IMR-90 (cell line): ENCODE results near the gene FAR2. TPM values are rescaled to one million over a fixed set of nuclear protein-coding genes. Genes with fewer than 3 reads are reported as not detected.

ENCODE experiments used
- ATAC-seq: fragments of 200-7000 bp; cut with Tn5 transposase; 2 replicates; pipeline ENCODE4 v1.9.1; 2020; ENCODE audit warnings: low read depth, mild to moderate bottlenecking, moderate library complexity
- BruUV-seq: library from RNA; stranded (reverse); fragments of 400-500 nt; replicated peaks from 2 replicates; lab custom pipeline; 2021; lab: Mats Ljungman, UMichigan
- CTCF ChIA-PET: fragments of 300-600 bp; formaldehyde crosslinking; extraction: SDS; loops from one replicate; lab custom pipeline; 2021; ENCODE audit warnings: antibody characterized with exemption; lab: Yijun Ruan, JAX
- POLR2A ChIA-PET: fragments of 300-600 bp; sonication (Branson Sonifier 250); formaldehyde crosslinking; loops from one replicate; lab custom pipeline; 2022; ENCODE audit warnings: antibody characterized with exemption; ENCODE audit not compliant: unreplicated experiment; lab: Charles Lee
- DNase-seq: peaks from one replicate; pipeline ENCODE4 v3.0.0; 2013
- H2AFZ ChIP-seq: replicated peaks from 2 replicates; pipeline ENCODE3; 2013; ENCODE audit warnings: low read length, mild to moderate bottlenecking; ENCODE audit not compliant: poor library complexity
- H2AK5ac ChIP-seq: 2 replicates; pipeline ENCODE4 v1.6.1; 2013; ENCODE audit warnings: low read depth, low read length, inconsistent platforms
- H2AK9ac ChIP-seq: replicated peaks from 2 replicates; pipeline ENCODE3; 2013; ENCODE audit warnings: mild to moderate bottlenecking, low read depth, low read length, moderate library complexity; ENCODE audit not compliant: poor library complexity
- H2BK120ac ChIP-seq: 2 replicates; pipeline ENCODE4 v1.6.1; 2013; ENCODE audit warnings: low read depth, low read length, inconsistent platforms
- H2BK15ac ChIP-seq: 3 replicates; pipeline ENCODE4 v1.6.1; 2013; ENCODE audit warnings: low read depth, low read length, inconsistent platforms
- H2BK20ac ChIP-seq: 2 replicates; pipeline ENCODE4 v1.6.1; 2013; ENCODE audit warnings: low read depth, mild to moderate bottlenecking, inconsistent platforms, low read length, moderate library complexity
- H2BK5ac ChIP-seq: 2 replicates; pipeline ENCODE4 v1.6.1; 2013; ENCODE audit warnings: mild to moderate bottlenecking, low read depth, low read length, inconsistent platforms; ENCODE audit not compliant: poor library complexity, severe bottlenecking
- H3K14ac ChIP-seq: replicated peaks from 2 replicates; pipeline ENCODE4 v1.6.1; 2013; ENCODE audit warnings: low read depth, low read length, inconsistent platforms
- H3K18ac ChIP-seq: 2 replicates; pipeline ENCODE4 v1.6.1; 2013; ENCODE audit warnings: low read depth, low read length, control low read depth
- H3K23ac ChIP-seq: 2 replicates; pipeline ENCODE4 v1.6.1; 2013; ENCODE audit warnings: low read depth, low read length, inconsistent platforms
- H3K27ac ChIP-seq: 2 replicates; pipeline ENCODE4 v1.5.1; 2013; ENCODE audit warnings: mild to moderate bottlenecking, control low read depth, low read length; ENCODE audit not compliant: insufficient read depth
- H3K27me3 ChIP-seq: 2 replicates; pipeline ENCODE4 v1.6.1; 2013; ENCODE audit warnings: low read length; ENCODE audit not compliant: control insufficient read depth, insufficient read depth
- H3K36me3 ChIP-seq: 2 replicates; pipeline ENCODE4 v1.6.1; 2013; ENCODE audit warnings: low read length, mixed read lengths; ENCODE audit not compliant: control insufficient read depth, insufficient read depth
- H3K4ac ChIP-seq: 2 replicates; pipeline ENCODE4 v1.6.1; 2013; ENCODE audit warnings: low read depth, low read length, inconsistent platforms
- H3K4me1 ChIP-seq: 2 replicates; pipeline ENCODE4 v1.6.1; 2013; ENCODE audit warnings: low read length, mixed read lengths; ENCODE audit not compliant: control insufficient read depth, insufficient read depth
- H3K4me2 ChIP-seq: 2 replicates; pipeline ENCODE4 v1.6.1; 2013; ENCODE audit warnings: low read depth, mild to moderate bottlenecking, control low read depth, low read length, moderate library complexity
- H3K4me3 ChIP-seq: 2 replicates; pipeline ENCODE4 v1.5.1; 2013; ENCODE audit warnings: low read depth, mild to moderate bottlenecking, control low read depth, low read length, moderate library complexity; ENCODE audit not compliant: insufficient read depth
- H3K56ac ChIP-seq: 2 replicates; pipeline ENCODE4 v1.6.1; 2013; ENCODE audit warnings: low read length, inconsistent platforms; ENCODE audit not compliant: insufficient read depth; ENCODE audit errors: extremely low read depth
- H3K79me1 ChIP-seq, 2 experiments: 2 replicates each; pipeline ENCODE4 v1.6.1; 2013; ENCODE audit warnings: low read length in 2 of 2, inconsistent platforms in 1 of 2, low read depth in 1 of 2
- H3K9ac ChIP-seq: 2 replicates; pipeline ENCODE4 v1.6.1; 2013; ENCODE audit warnings: low read depth, low read length, control low read depth
- H3K9me1 ChIP-seq: 2 replicates; pipeline ENCODE4 v1.6.1; 2013; ENCODE audit warnings: low read length, inconsistent platforms; ENCODE audit not compliant: insufficient read depth
- H3K9me3 ChIP-seq: 2 replicates; pipeline ENCODE4 v1.6.1; 2013; ENCODE audit warnings: low read length; ENCODE audit not compliant: control insufficient read depth, insufficient read depth
- H4K20me1 ChIP-seq: 2 replicates; pipeline ENCODE4 v1.6.1; 2013; ENCODE audit warnings: low read length, inconsistent platforms; ENCODE audit not compliant: insufficient read depth
- H4K5ac ChIP-seq: 2 replicates; pipeline ENCODE4 v1.6.1; 2013; ENCODE audit warnings: mild to moderate bottlenecking, low read depth, low read length, control low read depth
- H4K8ac ChIP-seq, 2 experiments: 2 replicates each; pipeline ENCODE4 v1.6.1; 2013; ENCODE audit warnings: low read depth in 2 of 2, low read length in 2 of 2, control low read depth in 1 of 2, inconsistent platforms in 1 of 2
- H4K91ac ChIP-seq: 2 replicates; pipeline ENCODE4 v1.6.1; 2013; ENCODE audit warnings: low read depth, low read length, inconsistent platforms; ENCODE audit not compliant: insufficient read depth
- FOS ChIP-seq: fragments of 150-350 bp; IDR thresholded peaks from 2 replicates; pipeline ENCODE4 v1.6.1; 2016; ENCODE audit warnings: low read depth, low read length
- NFE2L2 ChIP-seq: fragments of 150-350 bp; IDR thresholded peaks from 2 replicates; pipeline ENCODE4 v1.6.1; 2016; ENCODE audit warnings: low read depth, mild to moderate bottlenecking, low read length
- WGBS, 2 experiments: methylation state at CpG; one replicate each; pipeline versions ENCODE4 v1.1.5 to v1.1.7; 2013; ENCODE audit warnings: missing lambda C conversion rate in 2 of 2; ENCODE audit not compliant: insufficient read length in 1 of 2; ENCODE audit errors: extremely low coverage in 2 of 2; 5-methylcytosine and 5-hydroxymethylcytosine counted together
- dilution Hi-C: fragments of 300-500 bp; cut with HindIII; formaldehyde crosslinking; loops from one replicate; pipeline ENCODE4 v1.14.3; 2018; ENCODE audit warnings: low sequenced_read_pairs; ENCODE audit not compliant: unreplicated experiment
- in situ Hi-C: fragments of 300-500 bp; cut with MboI; formaldehyde crosslinking; loops from 3 replicates; pipeline ENCODE4 v1.14.3; 2019; ENCODE audit warnings: low sequenced_read_pairs, inconsistent platforms, mixed read lengths
- intact Hi-C: fragments of 100-400 bp; cut with micrococcal nuclease; formaldehyde crosslinking; loops from 2 replicates; pipeline ENCODE4 v1.10.0; 2022
- polyA plus RNA-seq, 3 experiments: library from polyadenylated mRNA; depleted of rRNA; stranded (reverse); fragments of >200 nt; gene quantifications; 2 replicates each; pipeline ENCODE4 v1.2.3, GENCODE V29; 2012; ENCODE audit warnings: low replicate concordance in 1 of 3
- total RNA-seq: library from RNA; depleted of rRNA; stranded (reverse); fragments of >200 nt; gene quantifications from 2 replicates; pipeline ENCODE4 v1.2.3, GENCODE V29; 2012
- TF ChIP-seq, protein P1 (sequence below): fragments of 150-350 bp; IDR thresholded peaks from 2 replicates; pipeline ENCODE4 v1.6.1; 2017; ENCODE audit warnings: mild to moderate bottlenecking, antibody characterized with exemption, low read length, low read depth

FAR2 gene
- total and polyA plus RNA-seq, 2 of the 4 experiments (the other 2 are of a cell fraction): 1.1 to 2.0 TPM

DNA sequence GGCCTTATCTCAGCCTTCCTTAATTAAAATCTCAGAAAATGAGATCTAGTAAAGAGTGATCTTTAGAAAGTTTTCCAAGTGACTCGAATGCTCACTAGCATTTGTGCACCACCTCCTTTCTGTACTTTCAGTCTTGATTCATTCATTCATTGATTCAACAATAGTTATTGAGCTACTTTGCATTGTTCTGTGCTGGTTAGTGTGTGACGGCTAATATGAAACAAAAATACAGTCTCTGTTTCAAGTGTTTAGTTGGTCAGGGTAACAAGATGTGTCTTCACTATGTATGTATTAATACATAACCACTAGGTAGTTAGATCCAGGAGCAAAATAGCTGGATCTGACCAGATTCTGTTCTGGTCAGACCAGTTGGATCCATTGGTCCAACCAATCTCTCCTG, 100.9 kb downstream of the FAR2 start:
- H2BK20ac ChIP-seq: no peak overlapping the region
- no peaks in the 10 kb centered on the region for H4K20me1 ChIP-seq
- H3K4ac ChIP-seq: no peak overlapping the region
- no peak overlapping the region for H4K91ac ChIP-seq
- no peak overlapping the region for H2AFZ ChIP-seq
- TF ChIP-seq FOS (no peak), NFE2L2 (no peak)
- TF ChIP-seq, protein P1, sequence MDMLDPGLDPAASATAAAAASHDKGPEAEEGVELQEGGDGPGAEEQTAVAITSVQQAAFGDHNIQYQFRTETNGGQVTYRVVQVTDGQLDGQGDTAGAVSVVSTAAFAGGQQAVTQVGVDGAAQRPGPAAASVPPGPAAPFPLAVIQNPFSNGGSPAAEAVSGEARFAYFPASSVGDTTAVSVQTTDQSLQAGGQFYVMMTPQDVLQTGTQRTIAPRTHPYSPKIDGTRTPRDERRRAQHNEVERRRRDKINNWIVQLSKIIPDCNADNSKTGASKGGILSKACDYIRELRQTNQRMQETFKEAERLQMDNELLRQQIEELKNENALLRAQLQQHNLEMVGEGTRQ: no peak
- H3K18ac ChIP-seq: no peak overlapping the region
- H3K56ac ChIP-seq: no peak overlapping the region
- no peaks in the 10 kb centered on the region for H3K36me3 ChIP-seq
- no peak for DNase-seq
- dilution Hi-C loops (no loop called here), in situ Hi-C loops (no loop called here), intact Hi-C loops (no loop called here)
- no peak overlapping the region for H3K14ac ChIP-seq
- no peaks in the 10 kb centered on the region for H3K4me1 ChIP-seq
- H3K79me1 ChIP-seq: no peaks in the 10 kb centered on the region
- POLR2A ChIA-PET: no interaction called here
- H2AK9ac ChIP-seq: no peak overlapping the region
- H3K4me3 ChIP-seq: no peak overlapping the region
- no peak overlapping the region for H3K23ac ChIP-seq
- no peak overlapping the region for H2BK15ac ChIP-seq
- CTCF ChIA-PET: no interaction called here
- no peak overlapping the region for H3K4me2 ChIP-seq
- H3K27ac ChIP-seq: no peak overlapping the region
- H2BK5ac ChIP-seq: no peak overlapping the region
- H2AK5ac ChIP-seq: no peak overlapping the region
- no peak overlapping the region for H4K8ac ChIP-seq
- WGBS, 2 experiments: no CpG with 5 or more reads among the region's 2 CpGs
- no peak overlapping the region for H4K5ac ChIP-seq
- no peak overlapping the region for H2BK120ac ChIP-seq
- H3K9ac ChIP-seq: no peak overlapping the region
- no peaks in the 10 kb centered on the region for H3K27me3 ChIP-seq
- no peaks in the 10 kb centered on the region for H3K9me1 ChIP-seq
- no peaks in the 10 kb centered on the region for H3K9me3 ChIP-seq
- no TSS peak for BruUV-seq
- no peak for ATAC-seq
